Stimulated activated CD8-positive, alpha-beta memory T cell treated with anti-CD3 and anti-CD28 coated beads, Interleukin-7, amount 100 ng/mL, for 24 hours (primary cell): ENCODE measurements around the gene SFTPB.
"Not testable (repeated sequence)": the region's sequence is repeated elsewhere in the genome, so short reads cannot be mapped to it uniquely, and the experiment has no call there.

ENCODE experiments used
- DNase-seq: peaks from one replicate; pipeline ENCODE4 v3.0.0-alpha.2; 2020; ENCODE audit warnings: low read depth

The SFTPB gene

GRCh38 chr2:85675866-85676548, 8.0 kb upstream of the SFTPB start:
- no peak for DNase-seq

- no peak for DNase-seq
Observed at GRCh38 chr2:85675427-85675826, 7.4 kb upstream of the SFTPB start.

- DNase-seq, result no peak
Observed at GRCh38 chr2:85674417-85674816, 6.4 kb upstream of the SFTPB start.

- no peak for DNase-seq
Observed at GRCh38 chr2:85673716-85674375, 5.8 kb upstream of the SFTPB start.

- DNase-seq, result no peak
Observed at GRCh38 chr2:85672456-85672855, 4.5 kb upstream of the SFTPB start.

- DNase-seq, result not testable (repeated sequence)
Observed at GRCh38 chr2:85670416-85670815, 2.4 kb upstream of the SFTPB start.

- no peak for DNase-seq
Observed at GRCh38 chr2:85669549-85669948, 1.6 kb upstream of the SFTPB start.

GRCh38 chr2:85668857-85669142, 801 bp upstream of the SFTPB start:
- DNase-seq, result no peak

- DNase-seq, result no peak
Observed at GRCh38 chr2:85667561-85668008, 414 bp downstream of the SFTPB start.

- no peak for DNase-seq
Observed at GRCh38 chr2:85666435-85667316, 1.3 kb downstream of the SFTPB start.

- no peak for DNase-seq
Observed at GRCh38 chr2:85666016-85666415, 2.0 kb downstream of the SFTPB start.

GRCh38 chr2:85665264-85665937, 2.6 kb downstream of the SFTPB start:
- DNase-seq, result no peak

GRCh38 chr2:85663594-85664565, 4.1 kb downstream of the SFTPB start:
- DNase-seq, result no peak

GRCh38 chr2:85662899-85663593, 5.0 kb downstream of the SFTPB start:
- no peak for DNase-seq

- no peak for DNase-seq
Observed at GRCh38 chr2:85661139-85661858, 6.7 kb downstream of the SFTPB start.

- DNase-seq, result no peak
Observed at GRCh38 chr2:85660725-85661124, 7.3 kb downstream of the SFTPB start.

GRCh38 chr2:85660301-85660700, 7.7 kb downstream of the SFTPB start:
- not testable (repeated sequence) for DNase-seq

GRCh38 chr2:85659324-85659981, 8.5 kb downstream of the SFTPB start:
- no peak for DNase-seq

- DNase-seq, result not testable (repeated sequence)
Observed at GRCh38 chr2:85657399-85657798, 10.6 kb downstream of the SFTPB start.
